H7 (cell line): ENCODE measurements around the gene BCL2L2. TPM values are rescaled to one million over a fixed set of nuclear protein-coding genes. Genes with fewer than 3 reads are reported as not detected.
A peak's percentile ranks its signal among the peaks of the same experiment; 100 is the strongest.

Experiments used
- DNase-seq: peaks from one replicate; pipeline ENCODE4 v3.0.0; 2012
- H3K27me3 ChIP-seq: 2 replicates; pipeline ENCODE4 v1.6.0; 2011; ENCODE audit warnings: mild to moderate bottlenecking, low read length; ENCODE audit not compliant: control insufficient read depth, insufficient read depth
- H3K36me3 ChIP-seq: replicated peaks from 2 replicates; pipeline ENCODE4 v1.5.1; 2011; ENCODE audit warnings: low read length; ENCODE audit not compliant: control insufficient read depth, insufficient read depth
- H3K4me3 ChIP-seq: 2 replicates; pipeline ENCODE4 v1.5.1; 2011; ENCODE audit warnings: low read depth, mild to moderate bottlenecking, control low read depth, low read length, moderate library complexity; ENCODE audit not compliant: insufficient read depth
- total RNA-seq: library from RNA; depleted of rRNA; stranded (reverse); fragments of >200 nt; shearing (Covaris generic); gene quantifications from 2 replicates; pipeline ENCODE4 v1.2.3, GENCODE V29; 2014

Gene BCL2L2
- total RNA-seq, 1 experiment from 2014 or later = 8.8 TPM

DNA sequence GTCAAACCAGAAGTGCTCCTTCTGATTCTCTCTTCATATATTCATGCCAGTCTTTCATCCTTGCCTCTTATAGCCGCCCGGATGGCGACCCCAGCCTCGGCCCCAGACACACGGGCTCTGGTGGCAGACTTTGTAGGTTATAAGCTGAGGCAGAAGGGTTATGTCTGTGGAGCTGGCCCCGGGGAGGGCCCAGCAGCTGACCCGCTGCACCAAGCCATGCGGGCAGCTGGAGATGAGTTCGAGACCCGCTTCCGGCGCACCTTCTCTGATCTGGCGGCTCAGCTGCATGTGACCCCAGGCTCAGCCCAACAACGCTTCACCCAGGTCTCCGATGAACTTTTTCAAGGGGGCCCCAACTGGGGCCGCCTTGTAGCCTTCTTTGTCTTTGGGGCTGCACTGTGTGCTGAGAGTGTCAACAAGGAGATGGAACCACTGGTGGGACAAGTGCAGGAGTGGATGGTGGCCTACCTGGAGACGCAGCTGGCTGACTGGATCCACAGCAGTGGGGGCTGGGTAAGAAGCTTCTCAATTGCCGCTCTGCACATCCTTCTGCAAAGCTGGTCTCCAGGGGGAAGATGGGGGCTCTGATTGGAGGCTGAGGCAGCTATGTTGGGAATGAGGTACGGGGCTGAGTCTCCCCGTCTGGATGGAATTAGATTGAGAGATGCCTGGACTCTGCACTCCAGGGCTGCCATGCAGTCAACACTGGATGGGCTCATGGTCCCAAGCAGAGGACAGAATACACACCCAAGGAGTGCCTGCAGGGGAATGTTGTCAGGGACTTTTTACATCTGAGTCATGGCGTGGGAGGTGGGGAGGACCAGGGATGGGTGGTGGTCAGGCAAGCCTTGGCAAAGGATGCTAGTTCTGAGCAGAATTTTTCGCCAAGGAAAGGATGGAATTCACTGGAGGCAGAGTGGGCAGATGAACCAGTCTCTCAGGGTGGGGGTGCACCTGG, 1.3 kb downstream of the BCL2L2 start:
- no peak for DNase-seq

GRCh38 chr14:23308721-23309445, 2.2 kb downstream of the BCL2L2 start:
- Histone ChIP-seq H3K27me3 (no peaks in the 10 kb centered on the region), H3K4me3 (no peak overlapping the region), H3K36me3 (peaks cover 7% of the 10 kb centered on the region)
- no peak for DNase-seq

More for the DNA sequence above, 1.3 kb downstream of the BCL2L2 start:
- Histone ChIP-seq H3K36me3 (peaks cover 7% of the 10 kb centered on the region), H3K4me3 (no peak overlapping the region), H3K27me3 (peaks cover 7% of the 10 kb centered on the region)

GRCh38 chr14:23310546-23310945, 3.9 kb downstream of the BCL2L2 start:
- no peak for DNase-seq
- Histone ChIP-seq H3K36me3 (peaks cover 7% of the 10 kb centered on the region), H3K4me3 (no peak overlapping the region), H3K27me3 (no peaks in the 10 kb centered on the region)

- Histone ChIP-seq H3K4me3 (no peak overlapping the region), H3K27me3 (no peaks in the 10 kb centered on the region), H3K36me3 (no peaks in the 10 kb centered on the region; the same call in 1 of the 2 replicates)
- DNase-seq = no peak
These were observed 9.7 kb downstream of the BCL2L2 start for GRCh38 chr14:23316300-23316699.

- H3K36me3 ChIP-seq = peaks cover 19% of the 10 kb centered on the region
- no peaks in the 10 kb centered on the region for H3K27me3 ChIP-seq
- DNase-seq = no peak
- H3K4me3 ChIP-seq = peak overlapping the region; percentile 56
These were observed 13.3 kb downstream of the BCL2L2 start for GRCh38 chr14:23319746-23320583.

GRCh38 chr14:23320584-23321571, 14.2 kb downstream of the BCL2L2 start, which contains the start of gene PABPN1:
Gene PABPN1 (plus strand): TSS chr14:23321457. CDS start chr14:23321470, 13 bp downstream.
- Histone ChIP-seq H3K36me3 (peaks cover 22% of the 10 kb centered on the region), H3K27me3 (no peaks in the 10 kb centered on the region), H3K4me3 (peak within 1 kb of the TSS; percentile 88)
- DNase-seq = peak; percentile 98

DNA sequence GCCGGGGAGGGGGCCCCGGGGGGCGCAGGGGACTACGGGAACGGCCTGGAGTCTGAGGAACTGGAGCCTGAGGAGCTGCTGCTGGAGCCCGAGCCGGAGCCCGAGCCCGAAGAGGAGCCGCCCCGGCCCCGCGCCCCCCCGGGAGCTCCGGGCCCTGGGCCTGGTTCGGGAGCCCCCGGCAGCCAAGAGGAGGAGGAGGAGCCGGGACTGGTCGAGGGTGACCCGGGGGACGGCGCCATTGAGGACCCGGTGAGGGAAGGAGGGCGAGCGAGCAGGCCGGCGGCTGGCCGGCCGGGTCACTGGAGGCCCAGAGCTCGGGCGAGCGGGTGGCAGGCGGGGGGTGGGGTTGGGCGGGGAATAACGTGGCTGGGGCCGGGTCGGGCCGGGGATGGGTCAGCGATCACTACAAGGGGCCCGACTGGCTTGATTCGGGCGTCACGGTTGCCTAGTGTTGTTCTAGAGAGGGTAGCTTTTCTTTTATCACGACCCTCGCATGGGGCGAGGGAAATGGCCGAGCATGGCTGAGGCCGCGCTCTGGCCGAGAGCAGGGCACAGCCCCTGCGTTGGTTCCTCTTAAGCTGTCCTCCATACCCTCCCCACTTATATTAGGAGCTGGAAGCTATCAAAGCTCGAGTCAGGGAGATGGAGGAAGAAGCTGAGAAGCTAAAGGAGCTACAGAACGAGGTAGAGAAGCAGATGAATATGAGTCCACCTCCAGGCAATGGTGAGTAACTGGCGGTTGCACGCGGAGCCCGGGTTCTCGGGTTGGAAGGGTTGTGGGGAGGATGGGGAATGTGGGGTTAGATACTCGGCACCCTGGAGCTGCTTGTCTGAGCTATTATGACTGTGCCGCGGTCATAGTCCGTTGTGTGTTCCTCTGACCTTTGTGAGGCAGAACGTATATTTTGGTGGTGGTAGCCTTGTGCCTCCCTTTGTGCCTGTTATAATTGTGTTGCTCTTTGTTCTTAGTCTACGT, 15.2 kb downstream of the BCL2L2 start:
- Histone ChIP-seq H3K4me3 (peak overlapping the region; percentile 88), H3K36me3 (peaks cover 22% of the 10 kb centered on the region), H3K27me3 (no peaks in the 10 kb centered on the region)
- peak; percentile 85 for DNase-seq

GRCh38 chr14:23322568-23323517, 16.2 kb downstream of the BCL2L2 start:
- Histone ChIP-seq H3K4me3 (peak overlapping the region; percentile 88), H3K36me3 (peaks cover 22% of the 10 kb centered on the region), H3K27me3 (no peaks in the 10 kb centered on the region)
- DNase-seq = no peak

- Histone ChIP-seq H3K27me3 (no peaks in the 10 kb centered on the region), H3K4me3 (no peak overlapping the region), H3K36me3 (peaks cover 22% of the 10 kb centered on the region)
- DNase-seq = no peak
These were observed 17.3 kb downstream of the BCL2L2 start for GRCh38 chr14:23323838-23324454.

- Histone ChIP-seq H3K27me3 (no peaks in the 10 kb centered on the region), H3K4me3 (no peak overlapping the region), H3K36me3 (peaks cover 22% of the 10 kb centered on the region)
- DNase-seq = no peak
These were observed 17.8 kb downstream of the BCL2L2 start for GRCh38 chr14:23324455-23324846.

DNA sequence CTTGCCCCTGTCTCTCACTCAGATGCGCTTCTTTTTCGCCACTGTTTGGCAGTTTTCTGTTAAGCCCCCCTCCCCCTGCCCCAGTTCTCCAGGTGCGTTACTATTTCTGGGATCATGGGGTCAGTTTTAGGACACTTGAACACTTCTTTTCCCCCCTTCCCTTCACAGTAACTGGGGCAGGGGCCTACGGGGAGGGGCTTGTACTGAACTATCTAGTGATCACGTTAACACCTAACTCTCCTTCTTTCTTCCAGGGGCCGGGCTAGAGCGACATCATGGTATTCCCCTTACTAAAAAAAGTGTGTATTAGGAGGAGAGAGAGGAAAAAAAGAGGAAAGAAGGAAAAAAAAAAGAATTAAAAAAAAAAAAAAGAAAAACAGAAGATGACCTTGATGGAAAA, 18.4 kb downstream of the BCL2L2 start:
- H3K27me3 ChIP-seq = no peaks in the 10 kb centered on the region
- H3K36me3 ChIP-seq = peaks cover 22% of the 10 kb centered on the region
- no peak overlapping the region for H3K4me3 ChIP-seq
- DNase-seq = no peak
